Endodermal cell (in vitro differentiated cells): ENCODE data around the gene GRIK4. TPM values are rescaled to one million over a fixed set of nuclear protein-coding genes. Genes with fewer than 3 reads are reported as not detected.

ENCODE experiments used
- DNase-seq: peaks from one replicate; pipeline ENCODE4 v3.0.0-alpha.2; 2017
- H3K27ac ChIP-seq: 2 replicates; pipeline ENCODE4 v1.5.1; 2013; ENCODE audit warnings: mild to moderate bottlenecking, low read depth, low read length, moderate library complexity
- H3K27me3 ChIP-seq: 2 replicates; pipeline ENCODE4 v1.6.1; 2013; ENCODE audit warnings: mild to moderate bottlenecking, low read length, moderate library complexity; ENCODE audit not compliant: insufficient read depth, control insufficient read depth, poor library complexity, severe bottlenecking
- H3K36me3 ChIP-seq: 2 replicates; pipeline ENCODE4 v1.7.0; 2013; ENCODE audit warnings: mild to moderate bottlenecking, low read length, moderate library complexity; ENCODE audit not compliant: control insufficient read depth, insufficient read depth
- H3K4me1 ChIP-seq: one replicate; pipeline ENCODE4 v1.7.0; 2013; ENCODE audit warnings: low read length; ENCODE audit not compliant: control insufficient read depth, insufficient read depth
- H3K4me3 ChIP-seq: 2 replicates; pipeline ENCODE4 v1.5.1; 2013; ENCODE audit warnings: mild to moderate bottlenecking, low read length, moderate library complexity
- H3K9ac ChIP-seq: 2 replicates; pipeline ENCODE4 v1.6.1; 2013; ENCODE audit warnings: mild to moderate bottlenecking, low read length, moderate library complexity; ENCODE audit not compliant: poor library complexity, severe bottlenecking; ENCODE audit errors: extremely low read depth
- H3K9me3 ChIP-seq: 2 replicates; pipeline ENCODE4 v1.6.1; 2013; ENCODE audit warnings: mild to moderate bottlenecking, low read length, moderate library complexity; ENCODE audit not compliant: control insufficient read depth
- H3K27ac Mint-ChIP-seq: 2 replicates; pipeline ENCODE4 v1.8.0; 2020; ENCODE audit warnings: mixed read lengths
- H3K27me3 Mint-ChIP-seq: 2 replicates; pipeline ENCODE4 v1.8.0; 2021; ENCODE audit warnings: mild to moderate bottlenecking, mixed read lengths; ENCODE audit not compliant: insufficient read depth
- H3K36me3 Mint-ChIP-seq: 2 replicates; pipeline ENCODE4 v1.8.0; 2020; ENCODE audit warnings: low read depth, mixed read lengths
- H3K4me1 Mint-ChIP-seq: 2 replicates; pipeline ENCODE4 v1.8.0; 2020; ENCODE audit warnings: mixed read lengths
- H3K4me3 Mint-ChIP-seq: 2 replicates; pipeline ENCODE4 v1.8.0; 2020; ENCODE audit warnings: mild to moderate bottlenecking, moderate library complexity, mixed read lengths
- H3K9me3 Mint-ChIP-seq: 2 replicates; pipeline ENCODE4 v1.8.0; 2020; ENCODE audit warnings: mild to moderate bottlenecking, mixed read lengths
- WGBS, 2 experiments: methylation state at CpG; one replicate each; pipeline versions ENCODE4 v1.1.5 to v1.1.7; 2013; ENCODE audit warnings: missing lambda C conversion rate in 2 of 2, mixed read lengths in 1 of 2; ENCODE audit not compliant: insufficient coverage in 1 of 2, insufficient read length in 1 of 2; 5-methylcytosine and 5-hydroxymethylcytosine counted together
- total RNA-seq, 2 donors: library from RNA; stranded (reverse); fragmentation: NEBNext Ultra II Directional in 1 of 2; extraction: Animal tissue kit (Norgen Biotek cat#: 25700) in 1 of 2; gene quantifications; 2 replicates in 1 of 2; 3 replicates in 1 of 2; pipeline ENCODE4 v1.2.1, GENCODE V29; 2021
- TF ChIP-seq, protein P1 (sequence below): fragments of 200-600 bp; sonication (generic); conservative IDR thresholded peaks from 2 replicates; pipeline ENCODE4 v1.5.0; 2021; ENCODE audit warnings: antibody characterized with exemption, mild to moderate bottlenecking

The GRIK4 gene
- total RNA-seq, 2 donors from 2014 or later = 1.7 to 3.5 TPM

DNA sequence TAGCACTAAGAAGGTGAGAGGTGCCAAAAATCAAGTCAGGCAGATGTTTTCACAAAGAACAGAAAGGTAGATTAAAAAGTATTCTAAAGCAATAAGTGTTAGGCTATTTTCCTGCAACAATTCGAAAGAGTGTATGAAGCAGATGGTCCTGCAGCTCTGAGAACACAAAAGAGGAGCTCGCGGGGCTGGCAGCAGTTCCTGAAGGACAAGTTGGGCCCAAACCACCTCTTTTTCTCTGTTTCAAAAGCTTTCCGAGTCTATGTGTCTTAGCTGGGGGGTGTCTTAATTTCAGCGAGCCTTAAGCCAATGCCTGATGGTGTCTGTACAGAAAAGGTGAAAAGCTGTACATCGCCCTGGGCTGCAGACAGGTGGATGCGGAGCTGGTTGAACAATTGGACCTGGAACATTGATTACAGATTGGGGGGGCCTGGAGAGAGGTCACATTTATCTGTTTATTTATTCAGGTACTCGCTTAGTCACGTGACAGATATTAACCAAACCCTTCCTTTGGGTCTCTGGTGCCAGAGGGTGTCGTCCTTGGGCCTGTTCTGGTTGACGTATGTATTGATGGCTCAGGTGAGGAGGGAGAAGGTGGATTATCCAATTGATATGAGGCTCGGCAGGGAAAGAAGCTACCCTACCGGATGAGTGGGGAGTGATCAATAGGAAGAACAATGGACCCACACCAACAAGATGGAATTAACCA is 24.7 kb downstream of the GRIK4 start:
- peaks cover 13% of the 10 kb centered on the region for H3K4me1 Mint-ChIP-seq
- H3K9me3 Mint-ChIP-seq = no peaks in the 10 kb centered on the region
- TF ChIP-seq, protein P1, sequence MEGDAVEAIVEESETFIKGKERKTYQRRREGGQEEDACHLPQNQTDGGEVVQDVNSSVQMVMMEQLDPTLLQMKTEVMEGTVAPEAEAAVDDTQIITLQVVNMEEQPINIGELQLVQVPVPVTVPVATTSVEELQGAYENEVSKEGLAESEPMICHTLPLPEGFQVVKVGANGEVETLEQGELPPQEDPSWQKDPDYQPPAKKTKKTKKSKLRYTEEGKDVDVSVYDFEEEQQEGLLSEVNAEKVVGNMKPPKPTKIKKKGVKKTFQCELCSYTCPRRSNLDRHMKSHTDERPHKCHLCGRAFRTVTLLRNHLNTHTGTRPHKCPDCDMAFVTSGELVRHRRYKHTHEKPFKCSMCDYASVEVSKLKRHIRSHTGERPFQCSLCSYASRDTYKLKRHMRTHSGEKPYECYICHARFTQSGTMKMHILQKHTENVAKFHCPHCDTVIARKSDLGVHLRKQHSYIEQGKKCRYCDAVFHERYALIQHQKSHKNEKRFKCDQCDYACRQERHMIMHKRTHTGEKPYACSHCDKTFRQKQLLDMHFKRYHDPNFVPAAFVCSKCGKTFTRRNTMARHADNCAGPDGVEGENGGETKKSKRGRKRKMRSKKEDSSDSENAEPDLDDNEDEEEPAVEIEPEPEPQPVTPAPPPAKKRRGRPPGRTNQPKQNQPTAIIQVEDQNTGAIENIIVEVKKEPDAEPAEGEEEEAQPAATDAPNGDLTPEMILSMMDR = no peak
- Histone ChIP-seq H3K9me3 (no peaks in the 10 kb centered on the region), H3K4me3 (no peak overlapping the region), H3K36me3 (no peaks in the 10 kb centered on the region), H3K27me3 (no peaks in the 10 kb centered on the region), H3K9ac (no peak overlapping the region), H3K4me1 (no peaks in the 10 kb centered on the region), H3K27ac (no peak overlapping the region)
- DNase-seq = no peak
- H3K27ac Mint-ChIP-seq = no peak overlapping the region
- no peak overlapping the region for H3K4me3 Mint-ChIP-seq
- 95% methylated on average over 9 to 13 of the region's 13 CpGs for WGBS, 2 experiments
- H3K27me3 Mint-ChIP-seq = no peaks in the 10 kb centered on the region
- H3K36me3 Mint-ChIP-seq = no peaks in the 10 kb centered on the region

DNA sequence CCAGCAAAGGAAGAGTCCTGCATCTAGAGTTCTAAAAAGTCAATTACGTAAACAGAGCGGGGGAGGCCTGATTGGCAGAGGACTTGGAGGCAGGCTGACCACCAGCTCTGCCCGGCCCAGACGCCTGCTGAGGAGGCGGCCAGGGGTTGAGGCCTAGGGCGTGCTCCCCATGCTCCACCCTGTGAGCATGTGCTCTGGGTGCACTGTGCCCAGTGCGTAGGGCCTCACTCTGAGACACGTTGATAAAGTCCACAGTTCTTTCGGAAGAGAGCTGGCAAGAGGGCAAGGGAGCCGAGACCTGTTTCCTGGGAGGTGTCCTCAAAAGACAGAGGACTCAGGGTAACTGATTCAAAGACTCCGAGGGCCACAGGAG is 25.2 kb downstream of the GRIK4 start:
- no peaks in the 10 kb centered on the region for H3K36me3 ChIP-seq
- H3K4me1 Mint-ChIP-seq = peaks cover 13% of the 10 kb centered on the region
- H3K4me3 Mint-ChIP-seq = no peak overlapping the region
- H3K27ac ChIP-seq = no peak overlapping the region
- H3K9me3 ChIP-seq = peaks cover 3% of the 10 kb centered on the region
- H3K27me3 ChIP-seq = no peaks in the 10 kb centered on the region
- TF ChIP-seq, protein P1 = no peak
- H3K36me3 Mint-ChIP-seq = no peaks in the 10 kb centered on the region
- H3K27ac Mint-ChIP-seq = no peak overlapping the region
- WGBS, 2 experiments = 93 to 96% methylated on average over 11 of the region's 11 CpGs
- H3K4me1 ChIP-seq = no peaks in the 10 kb centered on the region
- no peak overlapping the region for H3K9ac ChIP-seq
- no peaks in the 10 kb centered on the region for H3K9me3 Mint-ChIP-seq
- no peak overlapping the region for H3K4me3 ChIP-seq
- no peak for DNase-seq
- no peaks in the 10 kb centered on the region for H3K27me3 Mint-ChIP-seq

DNA sequence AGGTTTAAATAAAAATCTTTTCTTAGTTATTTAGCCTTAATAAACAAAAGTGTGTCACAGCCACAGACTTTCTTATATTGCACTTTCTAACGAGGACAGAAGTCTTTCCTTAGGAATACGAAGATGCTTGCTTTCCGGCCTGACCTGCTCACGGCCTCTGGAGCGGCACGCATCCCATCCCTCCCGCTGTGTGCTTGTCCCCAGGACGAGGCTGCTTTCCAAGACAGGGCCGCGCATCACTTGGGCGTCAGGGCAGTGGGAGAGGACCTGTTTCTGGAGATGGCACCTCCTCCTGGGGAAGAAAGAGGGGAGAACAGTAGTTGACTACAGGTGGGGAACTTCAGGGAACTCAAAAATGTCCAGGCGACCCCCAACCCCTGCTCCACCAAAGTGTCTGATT is 26.4 kb downstream of the GRIK4 start:
- H3K4me3 ChIP-seq = no peak overlapping the region
- H3K27me3 Mint-ChIP-seq = no peaks in the 10 kb centered on the region
- TF ChIP-seq, protein P1 = no peak
- no peaks in the 10 kb centered on the region for H3K27me3 ChIP-seq
- H3K4me3 Mint-ChIP-seq = no peak overlapping the region
- no peak overlapping the region for H3K27ac ChIP-seq
- no peaks in the 10 kb centered on the region for H3K9me3 Mint-ChIP-seq
- H3K9ac ChIP-seq = no peak overlapping the region
- H3K27ac Mint-ChIP-seq = no peak overlapping the region
- no peaks in the 10 kb centered on the region for H3K36me3 Mint-ChIP-seq
- no peaks in the 10 kb centered on the region for H3K4me1 ChIP-seq
- H3K4me1 Mint-ChIP-seq = peaks cover 6% of the 10 kb centered on the region
- no peak for DNase-seq
- no peaks in the 10 kb centered on the region for H3K36me3 ChIP-seq
- WGBS, 2 experiments = 89% methylated on average over 4 to 12 of the region's 12 CpGs
- peaks cover 7% of the 10 kb centered on the region for H3K9me3 ChIP-seq
